HG02973 (cell line): Measurements from ENCODE around the gene SIK3.

Source experiments
- ATAC-seq: cut with Tn5 transposase; IDR thresholded peaks from one replicate; pipeline ENCODE4 v1.9.1; 2021; ENCODE audit warnings: moderate library complexity; ENCODE audit not compliant: unreplicated experiment

Gene SIK3

DNA sequence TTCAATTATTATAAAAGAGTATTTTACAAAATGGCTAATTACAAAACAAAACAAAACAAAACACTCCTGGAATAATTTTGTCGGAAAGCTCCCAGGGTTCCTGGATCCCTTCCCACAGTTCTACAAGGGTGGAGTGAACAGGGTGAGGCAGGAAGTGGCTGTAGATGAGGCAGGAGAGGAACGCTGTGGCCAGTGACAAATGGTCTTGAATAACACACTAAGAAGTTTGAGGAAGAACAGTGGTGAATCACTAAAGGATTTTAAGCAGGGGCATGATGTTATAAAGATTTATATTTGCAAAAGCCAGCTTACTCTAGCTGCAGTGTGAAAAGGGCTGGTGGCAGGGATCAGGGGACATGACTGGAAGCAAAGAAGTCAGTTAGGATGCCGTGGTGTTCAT lies 227.0 kb downstream of the SIK3 start:
- no peak for ATAC-seq

DNA sequence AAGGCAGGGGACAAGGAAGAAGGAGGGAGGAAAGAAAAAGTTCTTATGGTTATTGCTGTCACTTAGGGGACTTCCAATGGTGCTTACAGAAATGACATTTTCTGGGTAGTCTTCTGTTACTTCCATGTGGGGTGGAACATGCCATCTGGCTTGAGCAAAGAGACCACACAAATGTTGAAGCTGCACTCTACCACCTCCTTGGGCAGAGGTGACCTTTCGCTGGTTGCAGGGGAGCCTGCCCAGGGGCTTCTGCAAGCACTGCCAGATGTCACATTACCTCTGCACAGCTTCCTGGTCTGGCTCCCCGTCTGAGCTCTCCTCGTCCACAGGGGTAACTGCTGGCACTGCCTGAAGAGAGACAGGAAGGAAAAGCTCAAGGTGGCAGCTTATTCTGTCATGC lies 228.2 kb downstream of the SIK3 start:
- no peak for ATAC-seq

- no peak for ATAC-seq
Measured at GRCh38 chr11:116869610-116870009, 228.6 kb downstream of the SIK3 start.

DNA sequence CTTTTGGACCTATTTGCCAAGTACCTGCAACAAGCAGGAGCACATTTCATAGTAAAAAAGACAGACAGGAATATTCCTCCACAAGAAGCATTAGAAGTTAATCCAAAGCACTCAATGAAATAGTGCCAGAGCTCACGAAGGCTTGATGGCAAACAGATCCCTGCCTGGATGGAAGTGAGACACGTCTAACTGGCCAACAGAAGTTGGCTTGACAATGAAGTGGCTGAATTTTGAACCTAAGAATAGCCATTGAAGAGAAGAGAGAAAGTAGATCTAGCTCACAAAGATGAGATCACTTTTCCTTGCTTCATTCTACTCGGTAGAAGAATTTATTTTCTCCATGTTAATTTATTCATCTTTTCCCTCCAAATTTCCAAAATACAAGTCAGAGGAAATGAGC lies 230.2 kb downstream of the SIK3 start:
- ATAC-seq: no peak

GRCh38 chr11:116867619-116868018 lies 230.6 kb downstream of the SIK3 start:
- no peak for ATAC-seq

- no peak for ATAC-seq
Measured at GRCh38 chr11:116866804-116867455, 231.3 kb downstream of the SIK3 start.

DNA sequence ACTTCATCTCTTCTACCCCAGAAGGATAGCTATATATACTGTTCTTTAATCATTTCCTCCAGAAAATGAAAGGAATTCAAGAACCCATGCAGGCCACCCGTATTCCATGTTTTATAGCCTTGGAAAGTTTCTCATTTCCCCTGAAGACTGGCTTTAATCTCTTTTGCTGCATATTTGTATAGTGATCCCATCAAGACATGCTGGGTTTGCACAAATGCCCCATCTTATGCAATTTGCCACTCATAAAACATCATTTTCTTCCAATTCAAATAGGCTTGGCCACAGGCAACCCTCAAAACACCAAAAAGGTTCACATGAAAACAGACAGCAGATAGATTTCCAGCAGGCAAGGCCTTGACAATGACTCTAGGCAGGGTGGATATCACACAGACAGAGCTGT lies 232.5 kb downstream of the SIK3 start:
- no peak for ATAC-seq

- no peak for ATAC-seq
Measured at GRCh38 chr11:116864531-116864930, 233.7 kb downstream of the SIK3 start.

GRCh38 chr11:116862951-116863350 lies 235.3 kb downstream of the SIK3 start:
- no peak for ATAC-seq

GRCh38 chr11:116862185-116862584 lies 236.0 kb downstream of the SIK3 start:
- no peak for ATAC-seq

- ATAC-seq: no peak
Measured at GRCh38 chr11:116861539-116861938, 236.7 kb downstream of the SIK3 start.

DNA sequence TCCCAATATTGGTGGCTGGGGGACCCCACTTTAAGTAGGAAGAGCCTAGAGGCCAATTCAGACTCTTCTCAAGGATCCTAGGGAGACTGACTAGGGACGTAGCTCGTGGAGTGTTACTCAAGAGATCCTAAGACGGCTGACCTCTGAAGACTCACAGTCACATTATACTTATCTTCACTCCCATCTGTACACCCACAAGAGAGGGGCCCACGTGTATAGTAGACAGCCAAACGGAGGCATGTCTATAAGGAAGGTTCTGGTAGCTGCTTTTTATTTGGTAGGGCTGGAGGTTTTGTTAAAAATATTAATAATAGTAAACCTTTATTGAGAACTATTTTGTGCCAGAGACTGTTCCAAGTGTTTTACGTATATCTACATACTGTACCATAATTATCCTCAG lies 237.9 kb downstream of the SIK3 start:
- ATAC-seq: no peak

GRCh38 chr11:116859175-116859574 lies 239.1 kb downstream of the SIK3 start:
- no peak for ATAC-seq

DNA sequence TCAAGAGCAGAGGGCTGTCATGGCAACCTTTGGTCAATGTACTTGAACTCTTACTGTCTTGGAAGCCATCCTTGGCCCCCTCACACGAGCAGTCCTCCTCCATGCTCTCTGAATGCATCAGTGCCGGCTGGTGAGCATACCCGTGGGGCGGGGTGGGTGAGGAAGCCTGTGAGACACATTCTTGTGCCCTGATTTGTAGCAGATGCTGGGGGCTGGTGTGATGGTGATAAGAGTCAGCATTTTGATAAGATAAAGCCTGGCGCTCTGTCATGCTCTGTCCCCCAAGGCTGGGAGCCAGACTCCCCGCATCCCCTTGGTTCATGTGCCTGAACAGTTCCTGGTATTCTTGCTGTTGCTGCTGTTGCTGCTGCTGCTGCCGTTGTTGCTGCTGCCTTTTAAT lies 240.3 kb downstream of the SIK3 start:
- ATAC-seq: no peak

DNA sequence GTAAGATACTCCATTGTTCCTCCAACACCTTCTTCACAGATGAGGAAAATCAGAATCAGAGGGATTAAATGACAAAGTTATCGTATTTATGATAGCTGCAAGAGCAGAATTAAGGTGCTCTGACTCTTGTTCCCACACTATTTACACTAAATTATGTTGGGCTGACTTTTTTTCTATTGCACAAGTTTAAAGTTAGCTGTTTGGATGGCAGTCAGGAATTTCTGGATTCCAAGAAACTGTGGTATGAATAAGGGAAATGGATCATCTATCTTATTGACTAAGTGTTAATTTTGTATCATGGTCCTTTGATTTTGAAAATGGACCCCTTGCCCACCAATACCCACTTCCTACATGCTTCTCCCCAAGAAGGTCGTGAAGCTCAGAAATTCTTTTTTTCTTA lies 240.9 kb downstream of the SIK3 start:
- ATAC-seq: no peak

DNA sequence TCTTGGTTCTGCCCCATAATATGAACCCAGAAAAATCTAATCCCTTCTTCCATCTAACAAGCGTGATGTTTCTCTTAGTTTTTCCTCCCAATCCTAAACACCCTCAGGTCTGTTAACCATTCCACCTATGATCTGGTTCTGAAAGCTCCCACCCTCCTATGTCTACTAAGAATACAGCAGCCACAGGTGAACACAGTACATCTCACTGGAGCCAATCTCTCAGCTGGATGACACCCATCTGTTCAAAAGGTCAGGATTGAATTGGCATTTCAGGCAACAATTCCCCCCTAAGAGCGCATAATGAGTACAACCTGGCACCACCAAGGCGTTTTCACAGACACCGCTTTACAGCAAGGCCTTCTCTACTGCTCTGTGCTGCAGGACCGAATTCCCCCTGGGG lies 241.8 kb downstream of the SIK3 start:
- no peak for ATAC-seq

GRCh38 chr11:116855413-116855812 lies 242.8 kb downstream of the SIK3 start:
- no peak for ATAC-seq

DNA sequence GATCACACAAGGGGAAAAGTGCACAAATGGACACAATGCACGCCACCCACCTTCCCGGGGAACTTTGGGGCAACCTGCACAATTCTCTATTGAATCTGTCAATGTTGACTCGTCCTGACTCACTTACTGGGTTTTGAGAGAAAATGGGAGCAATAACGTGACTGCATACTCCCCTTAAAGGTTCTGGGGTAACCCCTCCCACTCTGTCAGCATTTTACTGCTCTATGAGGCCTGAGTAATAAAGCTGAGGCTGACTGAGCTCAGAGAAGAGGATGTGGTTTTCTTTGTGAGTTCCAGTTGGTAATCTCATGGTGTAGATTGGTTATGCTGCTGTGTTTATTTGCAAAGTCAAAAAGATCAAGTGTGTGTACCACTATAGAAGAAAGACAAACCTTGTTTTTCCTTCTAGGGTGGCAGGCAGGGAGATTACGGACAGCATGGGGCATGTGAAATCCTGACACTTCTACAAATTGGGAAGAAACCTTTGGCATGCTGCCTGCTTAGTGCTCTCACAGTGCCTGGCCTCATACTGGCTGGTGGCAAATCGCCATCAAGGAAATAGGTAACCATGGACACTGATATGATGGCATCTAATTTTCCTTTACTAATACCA lies 244.7 kb downstream of the SIK3 start:
- peak; percentile 91 for ATAC-seq

- ATAC-seq: no peak
Measured at GRCh38 chr11:116852261-116853031, 245.8 kb downstream of the SIK3 start.

GRCh38 chr11:116851626-116852025 lies 246.6 kb downstream of the SIK3 start:
- ATAC-seq: no peak

DNA sequence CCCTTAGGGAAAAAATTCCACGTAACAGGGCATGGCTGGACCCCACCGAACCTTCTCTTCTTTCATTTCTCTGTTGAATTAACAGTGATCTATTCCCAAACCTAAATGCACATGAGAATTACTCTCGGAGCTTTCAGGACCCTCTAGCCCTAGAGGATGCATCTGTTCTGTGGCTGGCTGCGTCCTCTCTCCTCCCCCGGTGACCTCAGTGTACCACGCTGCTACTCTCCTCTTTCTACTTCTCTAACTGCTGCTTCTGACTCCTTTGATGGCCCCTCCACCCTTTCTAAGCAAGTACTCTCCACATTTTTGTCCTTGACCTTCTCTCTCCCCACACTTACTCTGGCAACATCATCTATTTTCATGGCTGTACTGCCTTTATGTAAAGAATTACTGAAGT lies 248.7 kb downstream of the SIK3 start:
- no peak for ATAC-seq

DNA sequence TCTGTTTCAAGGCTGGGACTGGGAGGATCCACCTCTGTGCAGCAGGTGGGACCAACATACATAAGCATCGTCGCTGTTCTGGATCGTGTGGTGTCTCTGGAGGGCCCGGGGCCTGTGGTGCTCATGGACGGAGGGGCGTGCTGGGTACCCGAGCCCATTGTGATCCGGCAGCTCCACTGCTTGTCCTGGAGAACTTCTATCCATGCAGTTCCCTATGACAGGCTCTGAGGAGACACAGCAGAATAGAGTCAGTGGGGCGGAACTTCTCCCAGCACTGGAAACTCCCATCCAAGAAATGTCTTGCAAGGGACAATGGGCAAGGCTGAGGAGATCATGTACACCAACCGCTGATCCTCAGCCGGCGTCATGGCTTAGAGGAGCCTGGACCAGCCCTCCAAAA lies 249.2 kb downstream of the SIK3 start:
- no peak for ATAC-seq
